Coronary artery (tissue), 2 donors: Measurements from ENCODE around the gene SPEG.

Source experiments
- DNase-seq: peaks from one replicate; pipeline ENCODE4 v3.0.0-alpha.2; 2017; ENCODE audit warnings: low spot score
- H3K27ac ChIP-seq, 2 donors: fragments of 200-600 bp; sonication (generic); one replicate each; pipeline ENCODE4 v1.5.1; 2016 to 2019
- H3K4me3 ChIP-seq: fragments of 200-600 bp; sonication (generic); 2 replicates; pipeline ENCODE4 v1.5.1; 2016; ENCODE audit warnings: mild to moderate bottlenecking, moderate library complexity
- CTCF ChIP-seq: fragments of 200-600 bp; sonication (generic); IDR thresholded peaks from one replicate; pipeline ENCODE4 v1.5.1; 2019; ENCODE audit warnings: antibody characterized with exemption

The SPEG gene

GRCh38 chr2:219445220-219445640, 10.6 kb downstream of the SPEG start:
- no peak for DNase-seq
- TF ChIP-seq CTCF = no peak
- peak overlapping the region; percentile 98 to 99 for H3K27ac ChIP-seq
- peak overlapping the region; percentile 83 for H3K4me3 ChIP-seq

- Histone ChIP-seq H3K27ac (peak overlapping the region; percentile 98 to 99), H3K4me3 (peak overlapping the region; percentile 83)
- no peak for TF ChIP-seq CTCF
- peak; percentile 94 for DNase-seq
These were observed 11.5 kb downstream of the SPEG start for GRCh38 chr2:219446101-219446504.

- peak overlapping the region; percentile 83 for H3K4me3 ChIP-seq
- peak overlapping the region; percentile 98 to 99 for H3K27ac ChIP-seq
- no peak for TF ChIP-seq CTCF
- DNase-seq = no peak
These were observed 12.0 kb downstream of the SPEG start for GRCh38 chr2:219446689-219447088.

- Histone ChIP-seq H3K4me3 (peak overlapping the region; percentile 83), H3K27ac (peak overlapping the region; percentile 98 to 99)
- no peak for TF ChIP-seq CTCF
- DNase-seq = no peak
These were observed 12.8 kb downstream of the SPEG start for GRCh38 chr2:219447242-219448098.

- DNase-seq = no peak
- Histone ChIP-seq H3K27ac (peak overlapping the region; percentile 98 to 99), H3K4me3 (peak overlapping the region; percentile 83)
- no peak for TF ChIP-seq CTCF
These were observed 13.6 kb downstream of the SPEG start for GRCh38 chr2:219448099-219448775.

GRCh38 chr2:219448776-219449341, 14.2 kb downstream of the SPEG start:
- TF ChIP-seq CTCF = no peak
- Histone ChIP-seq H3K4me3 (peak overlapping the region; percentile 83), H3K27ac (peak overlapping the region; percentile 98 to 99)
- DNase-seq = no peak
